Middle frontal gyrus (tissue), 1 donor: ENCODE measurements around the gene ALG3.

Experiments used
- DNase-seq: peaks from one replicate; pipeline ENCODE4 v3.0.0-alpha.2; 2015; ENCODE audit warnings: low spot score; ENCODE audit errors: extremely low spot score

Gene ALG3

GRCh38 chr3:184196536-184196935, 52.2 kb downstream of the ALG3 start:
- no peak for DNase-seq

GRCh38 chr3:184193991-184194539, 54.7 kb downstream of the ALG3 start:
- DNase-seq: no peak

- no peak for DNase-seq
Observed at GRCh38 chr3:184192889-184193288, 55.9 kb downstream of the ALG3 start.
